Liver (tissue), 9 donors: ENCODE measurements around the gene SPA17. TPM values are rescaled to one million over a fixed set of nuclear protein-coding genes. Genes with fewer than 3 reads are reported as not detected.

Source experiments
- DNase-seq: peaks from one replicate; pipeline ENCODE4 v3.0.0-alpha.2; 2017; ENCODE audit warnings: low spot score
- H3K27ac ChIP-seq, 2 donors: one replicate each; pipeline ENCODE4 v1.7.0; 2013; ENCODE audit warnings: inconsistent platforms in 2 of 2, low read length in 2 of 2, control low read depth in 1 of 2, low read depth in 1 of 2, mild to moderate bottlenecking in 1 of 2
- H3K27me3 ChIP-seq, 4 donors: one replicate each; pipeline versions ENCODE4 v1.6.1 to v1.7.0; 2013; ENCODE audit warnings: low read length in 3 of 4, inconsistent platforms in 1 of 4, mild to moderate bottlenecking in 1 of 4, moderate library complexity in 1 of 4; ENCODE audit not compliant: control insufficient read depth in 4 of 4, insufficient read depth in 4 of 4
- H3K36me3 ChIP-seq, 4 donors: one replicate each; pipeline versions ENCODE4 v1.6.1 to v1.7.0; 2013; ENCODE audit warnings: low read length in 3 of 4, mild to moderate bottlenecking in 3 of 4, low read depth in 1 of 4, moderate library complexity in 1 of 4; ENCODE audit not compliant: control insufficient read depth in 4 of 4, insufficient read depth in 3 of 4
- H3K4me1 ChIP-seq, 4 donors: one replicate each; pipeline versions ENCODE4 v1.6.1 to v1.7.0; 2013; ENCODE audit warnings: low read length in 3 of 4, mild to moderate bottlenecking in 3 of 4, moderate library complexity in 1 of 4; ENCODE audit not compliant: control insufficient read depth in 4 of 4, insufficient read depth in 4 of 4
- H3K4me3 ChIP-seq, 3 donors: one replicate each; pipeline versions ENCODE4 v1.6.1 to v1.7.0; 2013; ENCODE audit warnings: low read length in 3 of 3, control low read depth in 1 of 3, low read depth in 1 of 3, mild to moderate bottlenecking in 1 of 3
- H3K9ac ChIP-seq, 2 donors: one replicate each; pipeline ENCODE4 v1.7.0; 2013; ENCODE audit warnings: low read length in 2 of 2, mild to moderate bottlenecking in 2 of 2, moderate library complexity in 2 of 2, control low read depth in 1 of 2, low read depth in 1 of 2
- H3K9me3 ChIP-seq, 4 donors: one replicate each; pipeline versions ENCODE4 v1.6.1 to v1.7.0; 2013; ENCODE audit warnings: low read length in 3 of 4; ENCODE audit not compliant: control insufficient read depth in 4 of 4
- EGR1 ChIP-seq, 2 donors: IDR thresholded peaks; 2 replicates each; pipeline ENCODE4 v1.6.1; 2016 to 2018; ENCODE audit warnings: antibody characterized with exemption in 2 of 2, low read depth in 2 of 2
- GABPA ChIP-seq, 2 donors: IDR thresholded peaks in 1 of 2; conservative IDR thresholded peaks in 1 of 2; 2 replicates each; pipeline ENCODE4 v1.6.1; 2016; ENCODE audit warnings: antibody characterized with exemption in 2 of 2, mild to moderate bottlenecking in 1 of 2, moderate library complexity in 1 of 2
- HNF4G ChIP-seq: IDR thresholded peaks from 2 replicates; pipeline ENCODE4 v1.6.1; 2016; ENCODE audit warnings: antibody characterized with exemption
- JUND ChIP-seq, 2 donors: IDR thresholded peaks; 2 replicates each; pipeline ENCODE4 v1.6.1; 2016; ENCODE audit warnings: antibody characterized with exemption in 2 of 2
- RAD21 ChIP-seq, 2 donors: IDR thresholded peaks; 2 replicates each; pipeline ENCODE4 v1.6.1; 2016; ENCODE audit warnings: antibody characterized with exemption in 2 of 2, mild to moderate bottlenecking in 2 of 2
- RXRA ChIP-seq, 2 donors: IDR thresholded peaks; 2 replicates each; pipeline ENCODE4 v1.6.1; 2017 to 2018; ENCODE audit warnings: antibody characterized with exemption in 2 of 2, mild to moderate bottlenecking in 1 of 2
- WGBS: extraction: QIAGEN DNeasy Blood & Tissue Kit; methylation state at CpG from one replicate; pipeline ENCODE4 v1.1.7; 2013; 5-methylcytosine and 5-hydroxymethylcytosine counted together
- polyA plus RNA-seq, 2 donors: library from polyadenylated mRNA; stranded (reverse) in 1 of 2; unstranded in 1 of 2; fragments of 200-250 nt in 1 of 2; fragments of >200 nt in 1 of 2; fragmentation: Nextera tagmentation in 1 of 2; extraction: Ambion mirVana in 1 of 2; gene quantifications; one replicate each; pipeline versions ENCODE4 v1.2.1 to v1.2.3, GENCODE V29; 2013 to 2015
- total RNA-seq, 2 donors: library from RNA; depleted of rRNA; stranded (reverse); fragments of >200 nt; gene quantifications; one replicate each; pipeline ENCODE4 v1.2.3, GENCODE V29; 2014
- TF ChIP-seq, protein P1 (sequence below): IDR thresholded peaks from 2 replicates; pipeline ENCODE4 v1.6.1; 2016; ENCODE audit warnings: antibody characterized with exemption, mild to moderate bottlenecking
- TF ChIP-seq, protein P2 (sequence below): IDR thresholded peaks from 2 replicates; pipeline ENCODE4 v1.6.1; 2016; ENCODE audit warnings: antibody characterized with exemption
- donor health status: healthy.
- donor health status: healthy.
- donor health status: healthy.
- donor health status: healthy.
- donor health status: healthy.

Gene SPA17
- total and polyA plus RNA-seq, 4 donors = 0.47 to 3.2 (median 1.9) TPM

DNA sequence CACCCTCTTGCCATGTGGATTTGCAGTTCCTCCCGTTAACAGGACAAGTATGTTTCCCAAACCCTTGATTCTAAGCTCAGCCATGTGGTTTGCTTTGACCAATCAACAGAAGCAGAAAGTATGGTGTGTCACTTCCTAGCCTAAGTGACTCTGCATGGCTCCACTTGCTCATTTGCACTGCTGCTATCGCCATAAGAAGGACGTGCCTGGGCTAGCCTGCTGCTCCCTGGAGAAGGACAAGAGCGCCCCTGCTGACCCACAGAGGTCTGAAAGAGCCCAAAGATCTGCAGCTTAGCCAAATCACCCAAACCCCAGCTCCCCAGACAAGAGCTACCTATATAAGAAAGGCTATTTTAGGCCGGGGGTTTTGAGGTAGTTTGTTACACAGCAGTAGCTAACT is 33.0 kb upstream of the SPA17 start:
- WGBS = 91% methylated on average over 5 of the region's 5 CpGs

DNA sequence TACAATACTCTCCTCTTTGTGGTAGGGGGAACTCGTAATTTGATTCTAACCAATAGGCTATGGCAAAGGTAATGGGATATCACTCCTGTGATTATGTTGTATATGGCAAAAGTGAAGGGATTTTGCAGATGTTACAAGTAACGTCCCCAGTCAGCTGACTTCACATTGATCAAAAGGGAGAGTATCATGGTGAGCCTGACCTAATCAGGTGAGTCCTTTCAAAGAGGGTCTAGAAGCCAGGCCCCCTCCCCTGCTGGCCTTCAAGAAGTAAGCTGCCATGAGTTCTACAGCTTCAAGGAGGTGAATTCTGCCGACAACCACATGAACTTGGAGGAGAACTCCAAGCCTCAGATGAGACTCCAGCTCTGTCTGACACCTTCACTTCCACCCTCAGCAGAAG is 31.1 kb upstream of the SPA17 start:
- no peaks in the 10 kb centered on the region for H3K27me3 ChIP-seq
- peaks cover under 1 to 10% (median 6%) of the 10 kb centered on the region in 4 donors for H3K36me3 ChIP-seq
- no peak for DNase-seq
- H3K4me3 ChIP-seq = no peak overlapping the region
- H3K9me3 ChIP-seq = no peaks in the 10 kb centered on the region
- WGBS = 95% methylated on average over 3 of the region's 3 CpGs
- H3K9ac ChIP-seq = no peak overlapping the region
- H3K4me1 ChIP-seq = peaks cover 3 to 7% (median 5%) of the 10 kb centered on the region in 4 donors
- TF ChIP-seq, protein P1, sequence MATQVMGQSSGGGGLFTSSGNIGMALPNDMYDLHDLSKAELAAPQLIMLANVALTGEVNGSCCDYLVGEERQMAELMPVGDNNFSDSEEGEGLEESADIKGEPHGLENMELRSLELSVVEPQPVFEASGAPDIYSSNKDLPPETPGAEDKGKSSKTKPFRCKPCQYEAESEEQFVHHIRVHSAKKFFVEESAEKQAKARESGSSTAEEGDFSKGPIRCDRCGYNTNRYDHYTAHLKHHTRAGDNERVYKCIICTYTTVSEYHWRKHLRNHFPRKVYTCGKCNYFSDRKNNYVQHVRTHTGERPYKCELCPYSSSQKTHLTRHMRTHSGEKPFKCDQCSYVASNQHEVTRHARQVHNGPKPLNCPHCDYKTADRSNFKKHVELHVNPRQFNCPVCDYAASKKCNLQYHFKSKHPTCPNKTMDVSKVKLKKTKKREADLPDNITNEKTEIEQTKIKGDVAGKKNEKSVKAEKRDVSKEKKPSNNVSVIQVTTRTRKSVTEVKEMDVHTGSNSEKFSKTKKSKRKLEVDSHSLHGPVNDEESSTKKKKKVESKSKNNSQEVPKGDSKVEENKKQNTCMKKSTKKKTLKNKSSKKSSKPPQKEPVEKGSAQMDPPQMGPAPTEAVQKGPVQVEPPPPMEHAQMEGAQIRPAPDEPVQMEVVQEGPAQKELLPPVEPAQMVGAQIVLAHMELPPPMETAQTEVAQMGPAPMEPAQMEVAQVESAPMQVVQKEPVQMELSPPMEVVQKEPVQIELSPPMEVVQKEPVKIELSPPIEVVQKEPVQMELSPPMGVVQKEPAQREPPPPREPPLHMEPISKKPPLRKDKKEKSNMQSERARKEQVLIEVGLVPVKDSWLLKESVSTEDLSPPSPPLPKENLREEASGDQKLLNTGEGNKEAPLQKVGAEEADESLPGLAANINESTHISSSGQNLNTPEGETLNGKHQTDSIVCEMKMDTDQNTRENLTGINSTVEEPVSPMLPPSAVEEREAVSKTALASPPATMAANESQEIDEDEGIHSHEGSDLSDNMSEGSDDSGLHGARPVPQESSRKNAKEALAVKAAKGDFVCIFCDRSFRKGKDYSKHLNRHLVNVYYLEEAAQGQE = no peak
- no peak for TF ChIP-seq JUND (IDR thresholded peaks at IDR 0.05)
- TF ChIP-seq GABPA (IDR thresholded peaks at IDR 0.05 in 1 of 2, conservative IDR thresholded peaks at IDR 0.05 in 1 of 2) = no peak
- H3K27ac ChIP-seq = no peak overlapping the region

More for the DNA sequence above, 33.0 kb upstream of the SPA17 start:
- peaks cover 8 to 23% (median 19%) of the 10 kb centered on the region in 4 donors for H3K36me3 ChIP-seq
- no peak overlapping the region for H3K9ac ChIP-seq
- no peak for TF ChIP-seq EGR1 (IDR thresholded peaks at IDR 0.05; ENCODE audit: low read depth in 2 of 2)
- TF ChIP-seq HNF4G = no peak
- TF ChIP-seq GABPA (IDR thresholded peaks at IDR 0.05 in 1 of 2, conservative IDR thresholded peaks at IDR 0.05 in 1 of 2) = no peak
- TF ChIP-seq RAD21 (IDR thresholded peaks at IDR 0.05) = no peak
- TF ChIP-seq, protein P1 = no peak
- no peak for TF ChIP-seq RXRA (IDR thresholded peaks at IDR 0.05)
- TF ChIP-seq, protein P2, sequence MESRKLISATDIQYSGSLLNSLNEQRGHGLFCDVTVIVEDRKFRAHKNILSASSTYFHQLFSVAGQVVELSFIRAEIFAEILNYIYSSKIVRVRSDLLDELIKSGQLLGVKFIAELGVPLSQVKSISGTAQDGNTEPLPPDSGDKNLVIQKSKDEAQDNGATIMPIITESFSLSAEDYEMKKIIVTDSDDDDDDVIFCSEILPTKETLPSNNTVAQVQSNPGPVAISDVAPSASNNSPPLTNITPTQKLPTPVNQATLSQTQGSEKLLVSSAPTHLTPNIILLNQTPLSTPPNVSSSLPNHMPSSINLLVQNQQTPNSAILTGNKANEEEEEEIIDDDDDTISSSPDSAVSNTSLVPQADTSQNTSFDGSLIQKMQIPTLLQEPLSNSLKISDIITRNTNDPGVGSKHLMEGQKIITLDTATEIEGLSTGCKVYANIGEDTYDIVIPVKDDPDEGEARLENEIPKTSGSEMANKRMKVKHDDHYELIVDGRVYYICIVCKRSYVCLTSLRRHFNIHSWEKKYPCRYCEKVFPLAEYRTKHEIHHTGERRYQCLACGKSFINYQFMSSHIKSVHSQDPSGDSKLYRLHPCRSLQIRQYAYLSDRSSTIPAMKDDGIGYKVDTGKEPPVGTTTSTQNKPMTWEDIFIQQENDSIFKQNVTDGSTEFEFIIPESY = no peak
- no peaks in the 10 kb centered on the region for H3K9me3 ChIP-seq
- no peak overlapping the region for H3K27ac ChIP-seq
- DNase-seq = no peak
- no peaks in the 10 kb centered on the region for H3K27me3 ChIP-seq
- no peak overlapping the region for H3K4me3 ChIP-seq
- peaks cover 3 to 7% (median 5%) of the 10 kb centered on the region in 4 donors for H3K4me1 ChIP-seq
